Omental fat pad (tissue), 4 donors: ENCODE measurements around the gene SLC12A3. TPM values are rescaled to one million over a fixed set of nuclear protein-coding genes. Genes with fewer than 3 reads are reported as not detected.

Experiments
- ATAC-seq: fragments of 150-250 bp; one replicate; pipeline ENCODE4 v1.9.1; 2016; ENCODE audit warnings: mild to moderate bottlenecking, moderate library complexity; ENCODE audit not compliant: low FRiP score
- DNase-seq: peaks from one replicate; pipeline ENCODE4 v3.0.0-alpha.2; 2019; ENCODE audit warnings: low spot score
- total RNA-seq, 4 donors: library from RNA; depleted of rRNA; stranded (reverse); fragments of >200 nt; gene quantifications; one replicate each; pipeline ENCODE4 v1.1.0, GENCODE V29; 2016
- TF ChIP-seq, protein P1 (sequence below), 3 donors: fragments of 450-650 bp; IDR thresholded peaks; one replicate each; pipeline ENCODE4 v1.5.1; 2016 to 2017; ENCODE audit warnings: antibody characterized with exemption in 3 of 3, mild to moderate bottlenecking in 3 of 3, moderate library complexity in 2 of 3

SLC12A3 gene
- total RNA-seq, 4 donors from 2014 or later, result not detected

DNA sequence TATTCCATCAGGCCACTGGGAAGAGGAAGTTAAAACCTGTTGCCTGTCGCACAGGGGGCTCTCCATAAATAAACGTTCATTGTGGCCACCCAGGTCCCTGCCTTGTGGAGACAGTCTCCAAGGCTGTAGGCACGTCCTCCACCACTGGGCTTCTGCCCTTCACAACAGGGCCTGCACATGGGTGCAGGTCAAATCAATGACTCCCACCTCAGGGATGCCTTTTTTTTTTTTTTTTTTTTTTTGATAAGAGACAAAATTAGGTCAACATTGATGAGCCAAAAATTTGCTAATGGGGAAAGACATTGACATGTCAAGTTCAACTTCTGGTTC, 12.6 kb upstream of the SLC12A3 start:
- ATAC-seq (no peak), DNase-seq (no peak)
- TF ChIP-seq, protein P1, sequence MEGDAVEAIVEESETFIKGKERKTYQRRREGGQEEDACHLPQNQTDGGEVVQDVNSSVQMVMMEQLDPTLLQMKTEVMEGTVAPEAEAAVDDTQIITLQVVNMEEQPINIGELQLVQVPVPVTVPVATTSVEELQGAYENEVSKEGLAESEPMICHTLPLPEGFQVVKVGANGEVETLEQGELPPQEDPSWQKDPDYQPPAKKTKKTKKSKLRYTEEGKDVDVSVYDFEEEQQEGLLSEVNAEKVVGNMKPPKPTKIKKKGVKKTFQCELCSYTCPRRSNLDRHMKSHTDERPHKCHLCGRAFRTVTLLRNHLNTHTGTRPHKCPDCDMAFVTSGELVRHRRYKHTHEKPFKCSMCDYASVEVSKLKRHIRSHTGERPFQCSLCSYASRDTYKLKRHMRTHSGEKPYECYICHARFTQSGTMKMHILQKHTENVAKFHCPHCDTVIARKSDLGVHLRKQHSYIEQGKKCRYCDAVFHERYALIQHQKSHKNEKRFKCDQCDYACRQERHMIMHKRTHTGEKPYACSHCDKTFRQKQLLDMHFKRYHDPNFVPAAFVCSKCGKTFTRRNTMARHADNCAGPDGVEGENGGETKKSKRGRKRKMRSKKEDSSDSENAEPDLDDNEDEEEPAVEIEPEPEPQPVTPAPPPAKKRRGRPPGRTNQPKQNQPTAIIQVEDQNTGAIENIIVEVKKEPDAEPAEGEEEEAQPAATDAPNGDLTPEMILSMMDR (IDR thresholded peaks at IDR 0.05), result no peak

GRCh38 chr16:56852968-56853367, 12.0 kb upstream of the SLC12A3 start:
- ATAC-seq, result no peak
- TF ChIP-seq, protein P1 (IDR thresholded peaks at IDR 0.05), result no peak
- no peak for DNase-seq

DNA sequence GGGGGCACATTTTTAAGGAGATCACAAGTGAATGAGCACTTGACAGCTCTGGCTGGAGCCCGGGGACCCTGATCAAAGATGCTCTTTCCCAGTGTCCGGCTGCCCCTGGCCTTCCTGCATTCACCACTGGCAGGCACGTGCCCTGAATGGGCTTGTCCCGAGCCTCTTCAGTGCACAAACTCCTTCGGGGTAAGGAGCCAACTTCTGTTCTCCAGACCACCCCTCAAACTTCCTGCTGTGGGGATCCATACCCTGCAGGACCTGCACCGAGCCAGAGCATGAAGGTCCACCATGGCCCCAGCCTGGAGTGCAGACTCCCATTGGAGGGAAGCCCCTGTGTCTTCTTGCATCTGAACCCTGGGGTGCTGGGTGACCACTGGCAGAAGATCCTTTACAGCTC, 9.8 kb upstream of the SLC12A3 start:
- TF ChIP-seq, protein P1 (IDR thresholded peaks at IDR 0.05), result no peak
- DNase-seq (no peak), ATAC-seq (no peak)

DNA sequence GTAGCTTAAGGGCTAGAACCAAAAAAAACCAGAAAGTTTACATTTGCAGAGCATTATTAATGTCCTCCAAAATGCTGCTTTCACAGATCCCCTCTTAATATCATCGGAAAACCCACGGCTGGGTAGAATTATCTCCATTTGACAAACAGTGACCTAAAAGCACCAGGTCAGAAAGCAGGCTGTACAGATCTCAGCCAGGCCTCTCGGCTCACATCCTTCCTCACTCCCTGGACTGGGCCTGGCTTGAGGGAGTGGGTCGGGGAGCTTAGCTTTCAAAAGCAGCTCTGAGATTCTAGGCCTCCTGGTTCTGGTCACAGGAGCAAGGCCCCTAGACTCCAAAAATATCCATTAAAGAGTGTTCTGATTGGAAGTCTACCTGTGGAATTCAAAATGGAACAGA, 9.1 kb upstream of the SLC12A3 start:
- TF ChIP-seq, protein P1 (IDR thresholded peaks at IDR 0.05), result no peak
- DNase-seq (no peak), ATAC-seq (no peak)

DNA sequence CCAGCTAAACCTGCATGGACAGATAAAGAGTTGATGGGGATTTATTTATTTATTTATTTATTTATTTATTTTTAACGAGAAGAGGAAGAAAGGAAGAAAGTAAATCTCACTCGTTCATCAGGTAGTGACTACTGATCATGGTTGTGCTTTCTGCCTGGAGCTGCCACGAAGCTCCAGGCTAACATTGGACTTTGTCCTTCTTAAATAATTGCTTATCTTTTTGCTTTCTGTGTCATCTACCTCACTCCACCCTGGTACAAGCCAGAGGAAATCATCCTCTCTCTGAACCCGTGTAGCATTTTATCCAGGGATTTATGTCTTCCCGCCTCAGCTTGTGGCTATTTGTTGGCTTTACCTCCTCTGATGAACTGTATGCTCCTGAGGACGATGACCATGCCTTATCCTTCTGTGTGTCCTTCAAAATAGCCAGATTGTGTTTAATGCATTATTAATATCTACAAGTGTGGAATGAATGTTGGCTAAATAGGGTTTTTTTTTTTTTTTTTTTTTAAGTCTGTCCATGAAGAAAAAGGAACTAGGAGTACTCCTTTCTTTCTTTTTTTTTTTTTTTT, 8.0 kb upstream of the SLC12A3 start:
- TF ChIP-seq, protein P1 (IDR thresholded peaks at IDR 0.05), result no peak
- no peak for DNase-seq
- ATAC-seq, result no peak

- ATAC-seq, result no peak
- TF ChIP-seq, protein P1 (IDR thresholded peaks at IDR 0.05), result no peak
- DNase-seq, result no peak
Observed at GRCh38 chr16:56858374-56858773, 6.6 kb upstream of the SLC12A3 start.

DNA sequence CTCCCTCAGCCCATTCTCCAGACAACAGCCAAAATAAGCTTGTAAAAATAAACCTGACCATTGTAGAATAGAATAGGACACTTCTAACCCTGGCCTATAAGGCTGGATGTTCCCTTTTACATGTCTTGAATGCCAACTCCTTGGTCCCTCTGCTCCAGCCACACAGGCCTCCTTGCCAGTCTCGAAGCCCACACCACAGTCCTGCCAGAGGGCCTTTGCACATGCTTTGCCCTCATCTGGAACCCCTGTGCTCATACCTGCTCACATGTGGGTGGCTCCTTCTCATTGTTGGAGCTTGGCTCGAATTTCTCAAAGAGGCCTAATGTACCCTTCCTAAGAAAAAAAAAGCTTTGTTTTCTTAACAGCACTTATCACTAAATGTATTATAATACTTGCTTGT, 5.4 kb upstream of the SLC12A3 start:
- no peak for DNase-seq
- TF ChIP-seq, protein P1 (IDR thresholded peaks at IDR 0.05), result no peak
- ATAC-seq, result no peak
